HG02571 (cell line): Measurements from ENCODE around the gene IL1RAPL1.
"Not testable (repeated sequence)": the region's sequence is repeated elsewhere in the genome, so short reads cannot be mapped to it uniquely, and the experiment has no call there.

Experiments used
- ATAC-seq: cut with Tn5 transposase; IDR thresholded peaks from one replicate; pipeline ENCODE4 v1.9.1; 2021; ENCODE audit warnings: mild to moderate bottlenecking, moderate library complexity; ENCODE audit not compliant: unreplicated experiment

Gene IL1RAPL1

GRCh38 chrX:29083823-29084222 is 496.6 kb downstream of the IL1RAPL1 start:
- ATAC-seq: no peak

GRCh38 chrX:29090811-29091210 is 503.6 kb downstream of the IL1RAPL1 start:
- ATAC-seq: no peak

GRCh38 chrX:29107231-29107630 is 520.0 kb downstream of the IL1RAPL1 start:
- ATAC-seq: no peak

- ATAC-seq: no peak
These were observed 522.8 kb downstream of the IL1RAPL1 start for GRCh38 chrX:29110041-29110440.

- no peak for ATAC-seq
These were observed 526.0 kb downstream of the IL1RAPL1 start for GRCh38 chrX:29113221-29113620.

- ATAC-seq: not testable (repeated sequence)
These were observed 535.6 kb downstream of the IL1RAPL1 start for GRCh38 chrX:29122817-29123216.

- ATAC-seq: no peak
These were observed 543.7 kb downstream of the IL1RAPL1 start for GRCh38 chrX:29130905-29131304.

- no peak for ATAC-seq
These were observed 549.7 kb downstream of the IL1RAPL1 start for GRCh38 chrX:29136904-29137303.

- ATAC-seq: no peak
These were observed 550.8 kb downstream of the IL1RAPL1 start for GRCh38 chrX:29138003-29138402.

- ATAC-seq: no peak
These were observed 556.1 kb downstream of the IL1RAPL1 start for GRCh38 chrX:29143356-29143755.

GRCh38 chrX:29143756-29144155 is 556.5 kb downstream of the IL1RAPL1 start:
- no peak for ATAC-seq

- ATAC-seq: no peak
These were observed 558.1 kb downstream of the IL1RAPL1 start for GRCh38 chrX:29145316-29145715.

GRCh38 chrX:29148511-29148910 is 561.3 kb downstream of the IL1RAPL1 start:
- ATAC-seq: no peak

GRCh38 chrX:29155286-29155685 is 568.0 kb downstream of the IL1RAPL1 start:
- no peak for ATAC-seq

GRCh38 chrX:29172880-29173279 is 585.6 kb downstream of the IL1RAPL1 start:
- no peak for ATAC-seq

- no peak for ATAC-seq
These were observed 600.0 kb downstream of the IL1RAPL1 start for GRCh38 chrX:29187264-29187663.

- no peak for ATAC-seq
These were observed 609.3 kb downstream of the IL1RAPL1 start for GRCh38 chrX:29196501-29196900.

- no peak for ATAC-seq
These were observed 628.0 kb downstream of the IL1RAPL1 start for GRCh38 chrX:29215251-29215650.

- no peak for ATAC-seq
These were observed 638.4 kb downstream of the IL1RAPL1 start for GRCh38 chrX:29225670-29226069.

GRCh38 chrX:29229802-29230201 is 642.6 kb downstream of the IL1RAPL1 start:
- no peak for ATAC-seq

- ATAC-seq: no peak
These were observed 644.6 kb downstream of the IL1RAPL1 start for GRCh38 chrX:29231800-29232199.

GRCh38 chrX:29233592-29234183 is 646.4 kb downstream of the IL1RAPL1 start:
- no peak for ATAC-seq

GRCh38 chrX:29237972-29238371 is 650.7 kb downstream of the IL1RAPL1 start:
- ATAC-seq: no peak
